ENCODE results near the gene ANKS1B. TPM values are rescaled to one million over a fixed set of nuclear protein-coding genes. Genes with fewer than 3 reads are reported as not detected.

ANKS1B gene
- total and polyA plus RNA-seq, 10 of the 15 experiments (the other 5 are each of a cell fraction or from before 2014, with no cell fraction given) = 0.16 to 1.3 (median 0.82) TPM; not detected in 7

DNA sequence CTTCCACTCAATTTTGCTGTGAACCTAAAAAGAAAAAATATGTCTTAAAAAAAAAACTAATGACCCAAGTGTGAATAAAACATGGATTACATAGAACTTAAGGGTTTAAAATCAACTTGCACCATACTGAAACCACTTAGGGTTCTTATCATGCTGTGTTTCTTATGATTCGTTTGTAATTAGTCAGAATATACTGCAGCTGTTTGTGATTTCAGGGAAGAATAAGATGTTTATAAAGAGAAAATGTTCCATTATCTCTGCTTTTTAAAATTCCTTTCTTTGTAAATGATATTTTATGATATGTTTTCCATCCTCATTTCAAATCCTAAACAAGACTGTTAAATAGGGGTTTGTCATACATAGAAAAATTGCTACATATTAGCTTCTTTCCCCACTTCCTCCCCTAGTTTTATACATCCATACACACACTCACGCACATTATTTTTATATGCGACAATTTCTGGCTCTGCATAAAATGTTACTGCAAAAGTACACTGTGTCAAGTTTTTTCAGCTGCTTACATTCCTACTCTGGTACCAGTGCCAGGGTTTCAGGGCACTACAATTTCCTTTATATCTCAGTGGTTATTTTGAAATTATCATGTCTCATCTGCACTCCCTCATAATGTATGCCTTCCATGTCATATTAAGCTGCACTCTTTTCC lies 612.3 kb downstream of the ANKS1B start (continued):
- TF ChIP-seq, protein P1, sequence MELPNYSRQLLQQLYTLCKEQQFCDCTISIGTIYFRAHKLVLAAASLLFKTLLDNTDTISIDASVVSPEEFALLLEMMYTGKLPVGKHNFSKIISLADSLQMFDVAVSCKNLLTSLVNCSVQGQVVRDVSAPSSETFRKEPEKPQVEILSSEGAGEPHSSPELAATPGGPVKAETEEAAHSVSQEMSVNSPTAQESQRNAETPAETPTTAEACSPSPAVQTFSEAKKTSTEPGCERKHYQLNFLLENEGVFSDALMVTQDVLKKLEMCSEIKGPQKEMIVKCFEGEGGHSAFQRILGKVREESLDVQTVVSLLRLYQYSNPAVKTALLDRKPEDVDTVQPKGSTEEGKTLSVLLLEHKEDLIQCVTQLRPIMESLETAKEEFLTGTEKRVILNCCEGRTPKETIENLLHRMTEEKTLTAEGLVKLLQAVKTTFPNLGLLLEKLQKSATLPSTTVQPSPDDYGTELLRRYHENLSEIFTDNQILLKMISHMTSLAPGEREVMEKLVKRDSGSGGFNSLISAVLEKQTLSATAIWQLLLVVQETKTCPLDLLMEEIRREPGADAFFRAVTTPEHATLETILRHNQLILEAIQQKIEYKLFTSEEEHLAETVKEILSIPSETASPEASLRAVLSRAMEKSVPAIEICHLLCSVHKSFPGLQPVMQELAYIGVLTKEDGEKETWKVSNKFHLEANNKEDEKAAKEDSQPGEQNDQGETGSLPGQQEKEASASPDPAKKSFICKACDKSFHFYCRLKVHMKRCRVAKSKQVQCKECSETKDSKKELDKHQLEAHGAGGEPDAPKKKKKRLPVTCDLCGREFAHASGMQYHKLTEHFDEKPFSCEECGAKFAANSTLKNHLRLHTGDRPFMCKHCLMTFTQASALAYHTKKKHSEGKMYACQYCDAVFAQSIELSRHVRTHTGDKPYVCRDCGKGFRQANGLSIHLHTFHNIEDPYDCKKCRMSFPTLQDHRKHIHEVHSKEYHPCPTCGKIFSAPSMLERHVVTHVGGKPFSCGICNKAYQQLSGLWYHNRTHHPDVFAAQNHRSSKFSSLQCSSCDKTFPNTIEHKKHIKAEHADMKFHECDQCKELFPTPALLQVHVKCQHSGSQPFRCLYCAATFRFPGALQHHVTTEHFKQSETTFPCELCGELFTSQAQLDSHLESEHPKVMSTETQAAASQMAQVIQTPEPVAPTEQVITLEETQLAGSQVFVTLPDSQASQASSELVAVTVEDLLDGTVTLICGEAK (IDR thresholded peaks at IDR 0.05; ENCODE audit: borderline replicate concordance) = no peak
- TF ChIP-seq NR2C1 (IDR thresholded peaks at IDR 0.05) = no peak
- no peak for TF ChIP-seq ZZZ3 (IDR thresholded peaks at IDR 0.05; ENCODE audit: control insufficient read depth, insufficient read length, low read depth)
- TF ChIP-seq TBL1XR1 (IDR thresholded peaks at IDR 0.05; ENCODE audit: low read depth, low read length) = no peak
- TF ChIP-seq BHLHE40 (IDR thresholded peaks at IDR 0.05; ENCODE audit: borderline replicate concordance in 1 of 2, low read depth in 2 of 2, low read length in 1 of 2) = no peak
- TF ChIP-seq, protein P2, sequence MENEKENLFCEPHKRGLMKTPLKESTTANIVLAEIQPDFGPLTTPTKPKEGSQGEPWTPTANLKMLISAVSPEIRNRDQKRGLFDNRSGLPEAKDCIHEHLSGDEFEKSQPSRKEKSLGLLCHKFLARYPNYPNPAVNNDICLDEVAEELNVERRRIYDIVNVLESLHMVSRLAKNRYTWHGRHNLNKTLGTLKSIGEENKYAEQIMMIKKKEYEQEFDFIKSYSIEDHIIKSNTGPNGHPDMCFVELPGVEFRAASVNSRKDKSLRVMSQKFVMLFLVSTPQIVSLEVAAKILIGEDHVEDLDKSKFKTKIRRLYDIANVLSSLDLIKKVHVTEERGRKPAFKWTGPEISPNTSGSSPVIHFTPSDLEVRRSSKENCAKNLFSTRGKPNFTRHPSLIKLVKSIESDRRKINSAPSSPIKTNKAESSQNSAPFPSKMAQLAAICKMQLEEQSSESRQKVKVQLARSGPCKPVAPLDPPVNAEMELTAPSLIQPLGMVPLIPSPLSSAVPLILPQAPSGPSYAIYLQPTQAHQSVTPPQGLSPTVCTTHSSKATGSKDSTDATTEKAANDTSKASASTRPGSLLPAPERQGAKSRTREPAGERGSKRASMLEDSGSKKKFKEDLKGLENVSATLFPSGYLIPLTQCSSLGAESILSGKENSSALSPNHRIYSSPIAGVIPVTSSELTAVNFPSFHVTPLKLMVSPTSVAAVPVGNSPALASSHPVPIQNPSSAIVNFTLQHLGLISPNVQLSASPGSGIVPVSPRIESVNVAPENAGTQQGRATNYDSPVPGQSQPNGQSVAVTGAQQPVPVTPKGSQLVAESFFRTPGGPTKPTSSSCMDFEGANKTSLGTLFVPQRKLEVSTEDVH (IDR thresholded peaks at IDR 0.05; ENCODE audit: low read depth, partially characterized antibody) = no peak
- no peak for TF ChIP-seq YY1 (IDR thresholded peaks at IDR 0.05; ENCODE audit: low read depth, low read length)
- TF ChIP-seq, protein P3, sequence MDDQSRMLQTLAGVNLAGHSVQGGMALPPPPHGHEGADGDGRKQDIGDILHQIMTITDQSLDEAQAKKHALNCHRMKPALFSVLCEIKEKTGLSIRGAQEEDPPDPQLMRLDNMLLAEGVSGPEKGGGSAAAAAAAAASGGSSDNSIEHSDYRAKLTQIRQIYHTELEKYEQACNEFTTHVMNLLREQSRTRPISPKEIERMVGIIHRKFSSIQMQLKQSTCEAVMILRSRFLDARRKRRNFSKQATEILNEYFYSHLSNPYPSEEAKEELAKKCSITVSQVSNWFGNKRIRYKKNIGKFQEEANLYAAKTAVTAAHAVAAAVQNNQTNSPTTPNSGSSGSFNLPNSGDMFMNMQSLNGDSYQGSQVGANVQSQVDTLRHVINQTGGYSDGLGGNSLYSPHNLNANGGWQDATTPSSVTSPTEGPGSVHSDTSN (IDR thresholded peaks at IDR 0.05; ENCODE audit: insufficient replicate concordance, low read depth, low read length) = no peak
- TF ChIP-seq PAX5 (IDR thresholded peaks at IDR 0.05; ENCODE audit: borderline replicate concordance, low read depth, low read length) = no peak
